ENCODE measurements around the gene FGF14.

GRCh38 chr13:102355251-102355650 lies 46.6 kb downstream of the FGF14 start:
- TF ChIP-seq CTCF (IDR thresholded peaks at IDR 0.05; ENCODE audit: poor library complexity) (no peak), EZH2phosphoT487 (IDR thresholded peaks at IDR 0.05; ENCODE audit: low read depth, severe bottlenecking, unreplicated experiment) (no peak), EZH2 (IDR thresholded peaks at IDR 0.05; ENCODE audit: borderline replicate concordance) (no peak)
